ENCODE results near the gene SHQ1. TPM values are rescaled to one million over a fixed set of nuclear protein-coding genes. Genes with fewer than 3 reads are reported as not detected.

SHQ1 gene
- total and polyA plus RNA-seq, 2 of the 4 experiments (the other 2 are of a cell fraction): 10.4 to 19.4 TPM

DNA sequence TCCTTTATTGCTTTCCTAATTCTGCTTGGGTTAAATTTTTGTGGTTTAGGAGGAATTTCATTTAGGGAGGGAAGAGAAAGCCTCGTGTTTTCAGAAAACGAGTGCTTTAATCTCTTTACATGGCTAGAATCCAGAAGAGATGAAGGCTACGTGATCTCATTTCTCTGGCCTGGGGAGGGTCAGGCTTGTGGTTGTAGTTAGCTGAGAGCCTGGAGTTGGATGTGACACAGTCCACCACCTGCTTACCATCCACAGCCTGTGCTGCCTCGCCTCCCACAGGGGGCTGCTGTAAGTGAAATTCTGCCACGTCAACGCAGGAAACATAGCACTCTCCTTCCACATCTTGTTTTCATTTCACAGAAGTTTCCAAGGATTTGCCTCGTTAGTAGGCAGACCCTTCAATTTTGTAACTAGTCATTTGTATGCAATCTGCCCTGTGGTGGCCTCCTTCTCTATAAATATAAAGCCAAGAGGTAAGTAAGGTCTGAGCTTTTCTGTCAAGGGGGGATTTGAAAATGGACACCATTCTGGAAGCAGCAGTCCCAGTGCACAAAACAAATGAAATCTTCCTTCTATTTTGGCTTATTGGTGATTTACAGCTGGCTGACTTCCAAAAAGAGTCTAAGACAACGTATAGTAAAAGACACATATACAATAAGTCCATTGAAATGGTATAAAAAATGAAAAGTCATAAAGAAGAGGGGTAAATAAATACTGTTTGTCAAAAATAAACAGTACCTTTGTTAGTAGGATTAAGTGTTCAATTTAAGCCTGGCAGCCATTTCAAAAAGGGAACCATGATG, 43.0 kb upstream of the SHQ1 start:
- Histone ChIP-seq H2BK20ac (ENCODE audit: low read depth, low read length) (peak overlapping the region; percentile 18), H4K8ac (ENCODE audit: low read depth in 2 of 2, low read length in 2 of 2) (peak overlapping the region in 1 of 2 experiments; percentile 80; a peak in 2 of 4 replicates), H4K91ac (ENCODE audit: insufficient read depth, low read depth, low read length) (peak overlapping the region; percentile 7; the same call in 1 of the 2 replicates), H3K9me3 (ENCODE audit: control insufficient read depth, insufficient read depth, low read length) (no peaks in the 10 kb centered on the region), H2BK120ac (ENCODE audit: low read depth, low read length) (peak overlapping the region; percentile 21; the same call in 1 of the 2 replicates), H3K4me2 (ENCODE audit: low read depth, low read length) (peak overlapping the region; percentile 53), H3K27ac (ENCODE audit: insufficient read depth, low read length) (peak overlapping the region; percentile 50), H4K5ac (ENCODE audit: low read depth, low read length) (no peak overlapping the region), H3K23ac (ENCODE audit: low read depth, low read length) (peak overlapping the region; percentile 36; the same call in 1 of the 2 replicates), H3K14ac (replicated peaks; ENCODE audit: low read depth, low read length) (peak overlapping the region; percentile 36; the same call in 1 of the 2 replicates), H3K56ac (ENCODE audit: extremely low read depth, insufficient read depth, low read length) (peak overlapping the region; percentile 26; the same call in 1 of the 2 replicates), H2AK9ac (replicated peaks; ENCODE audit: low read depth, low read length, poor library complexity) (peak overlapping the region; percentile 12), H3K9me1 (ENCODE audit: insufficient read depth, low read length) (peaks cover 8% of the 10 kb centered on the region), H2AFZ (replicated peaks; ENCODE audit: low read length, poor library complexity) (peak overlapping the region; percentile 11), H3K79me1 (ENCODE audit: low read depth in 1 of 2, low read length in 2 of 2) (peaks cover 0 to 29% of the 10 kb centered on the region in 2 experiments; a peak in 3 of 4 replicates), H2BK5ac (ENCODE audit: low read depth, low read length, poor library complexity, severe bottlenecking) (peak overlapping the region; percentile 82), H3K4me3 (ENCODE audit: insufficient read depth, low read depth, low read length) (no peak overlapping the region), H3K36me3 (ENCODE audit: control insufficient read depth, insufficient read depth, low read length) (peaks cover 1% of the 10 kb centered on the region; the same call in 1 of the 2 replicates), H2AK5ac (ENCODE audit: low read depth, low read length) (0 out of 2 replicates have a peak overlapping the region, but pooled peaks have one; percentile 0), H3K4me1 (ENCODE audit: control insufficient read depth, insufficient read depth, low read length) (peaks cover 18% of the 10 kb centered on the region), H4K20me1 (ENCODE audit: insufficient read depth, low read length) (peaks cover 8% of the 10 kb centered on the region; the same call in 1 of the 2 replicates), H3K18ac (ENCODE audit: low read depth, low read length) (peak overlapping the region; percentile 25), H3K27me3 (ENCODE audit: control insufficient read depth, insufficient read depth, low read length) (no peaks in the 10 kb centered on the region), H3K9ac (ENCODE audit: low read depth, low read length) (no peak overlapping the region), H2BK15ac (ENCODE audit: low read depth, low read length) (peak overlapping the region; percentile 1; the same call in 1 of the 3 replicates), H3K4ac (ENCODE audit: low read depth, low read length) (peak overlapping the region; percentile 57; the same call in 1 of the 2 replicates)
- DNase-seq: peak; percentile 100
- peak; percentile 70 for ATAC-seq (ENCODE audit: low read depth)
- WGBS, 2 experiments (ENCODE audit: extremely low coverage in 2 of 2, insufficient read length in 1 of 2): no CpG with 5 or more reads among the region's 8 CpGs
- dilution Hi-C loops (cut with HindIII; ENCODE audit: low sequenced_read_pairs, unreplicated experiment) (no loop called here), intact Hi-C loops (cut with micrococcal nuclease) (loop anchor here (1.0 to 2.0 kb wide), 2 partner anchors 42 to 47 kb away; partner anchors contain the start of gene SHQ1), in situ Hi-C loops (cut with MboI; ENCODE audit: low sequenced_read_pairs) (no loop called here)
- ChIA-PET CTCF (no interaction called here), POLR2A (ENCODE audit: unreplicated experiment) (no interaction called here)
- BruUV-seq (replicated peaks): no TSS peak
- no peak for TF ChIP-seq ELK1 (IDR thresholded peaks at IDR 0.05; ENCODE audit: borderline replicate concordance, low read depth, low read length)
- TF ChIP-seq CEBPB (IDR thresholded peaks at IDR 0.05; ENCODE audit: low read depth, low read length): peak; percentile 25; the same call in 1 of the 2 replicates
- no peak for TF ChIP-seq FOS (IDR thresholded peaks at IDR 0.05; ENCODE audit: low read depth, low read length)
- TF ChIP-seq, protein P1, sequence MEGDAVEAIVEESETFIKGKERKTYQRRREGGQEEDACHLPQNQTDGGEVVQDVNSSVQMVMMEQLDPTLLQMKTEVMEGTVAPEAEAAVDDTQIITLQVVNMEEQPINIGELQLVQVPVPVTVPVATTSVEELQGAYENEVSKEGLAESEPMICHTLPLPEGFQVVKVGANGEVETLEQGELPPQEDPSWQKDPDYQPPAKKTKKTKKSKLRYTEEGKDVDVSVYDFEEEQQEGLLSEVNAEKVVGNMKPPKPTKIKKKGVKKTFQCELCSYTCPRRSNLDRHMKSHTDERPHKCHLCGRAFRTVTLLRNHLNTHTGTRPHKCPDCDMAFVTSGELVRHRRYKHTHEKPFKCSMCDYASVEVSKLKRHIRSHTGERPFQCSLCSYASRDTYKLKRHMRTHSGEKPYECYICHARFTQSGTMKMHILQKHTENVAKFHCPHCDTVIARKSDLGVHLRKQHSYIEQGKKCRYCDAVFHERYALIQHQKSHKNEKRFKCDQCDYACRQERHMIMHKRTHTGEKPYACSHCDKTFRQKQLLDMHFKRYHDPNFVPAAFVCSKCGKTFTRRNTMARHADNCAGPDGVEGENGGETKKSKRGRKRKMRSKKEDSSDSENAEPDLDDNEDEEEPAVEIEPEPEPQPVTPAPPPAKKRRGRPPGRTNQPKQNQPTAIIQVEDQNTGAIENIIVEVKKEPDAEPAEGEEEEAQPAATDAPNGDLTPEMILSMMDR (conservative IDR thresholded peaks at IDR 0.05; ENCODE audit: low read depth, low read length): peak; percentile 38
- TF ChIP-seq RFX5 (IDR thresholded peaks at IDR 0.05; ENCODE audit: low read depth, low read length): no peak
- no peak for TF ChIP-seq POLR2A (IDR thresholded peaks at IDR 0.05; ENCODE audit: low read depth, low read length)
- TF ChIP-seq RCOR1 (IDR thresholded peaks at IDR 0.05; ENCODE audit: insufficient replicate concordance, low read length): peak; percentile 96
- TF ChIP-seq, protein P2, sequence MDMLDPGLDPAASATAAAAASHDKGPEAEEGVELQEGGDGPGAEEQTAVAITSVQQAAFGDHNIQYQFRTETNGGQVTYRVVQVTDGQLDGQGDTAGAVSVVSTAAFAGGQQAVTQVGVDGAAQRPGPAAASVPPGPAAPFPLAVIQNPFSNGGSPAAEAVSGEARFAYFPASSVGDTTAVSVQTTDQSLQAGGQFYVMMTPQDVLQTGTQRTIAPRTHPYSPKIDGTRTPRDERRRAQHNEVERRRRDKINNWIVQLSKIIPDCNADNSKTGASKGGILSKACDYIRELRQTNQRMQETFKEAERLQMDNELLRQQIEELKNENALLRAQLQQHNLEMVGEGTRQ (IDR thresholded peaks at IDR 0.05; ENCODE audit: low read depth, low read length): no peak
- no peak for TF ChIP-seq CHD1 (IDR thresholded peaks at IDR 0.05; ENCODE audit: low read depth, low read length)
- TF ChIP-seq MAZ (IDR thresholded peaks at IDR 0.05; ENCODE audit: borderline replicate concordance, low read depth, low read length): peak; percentile 81; the same call in 1 of the 2 replicates
- no peak for TF ChIP-seq SMC3 (IDR thresholded peaks at IDR 0.05; ENCODE audit: low read depth, low read length)
- peak; percentile 30; the same call in 1 of the 2 replicates for TF ChIP-seq RAD21 (IDR thresholded peaks at IDR 0.05; ENCODE audit: low read length)
- peak; percentile 70; the same call in 1 of the 2 replicates for TF ChIP-seq MXI1 (IDR thresholded peaks at IDR 0.05; ENCODE audit: borderline replicate concordance, low read depth, low read length)
